Neural cell (in vitro differentiated cells): ENCODE measurements around the gene RBBP7. TPM values are rescaled to one million over a fixed set of nuclear protein-coding genes. Genes with fewer than 3 reads are reported as not detected.
"Not testable (repeated sequence)": the region's sequence is repeated elsewhere in the genome, so short reads cannot be mapped to it uniquely, and the experiment has no call there.

Source experiments
- H2AFZ ChIP-seq: fragments of 200-600, 300-800 bp; sonication (generic), shearing (Covaris generic); 2 replicates; pipeline ENCODE4 v1.6.0; 2014; ENCODE audit warnings: low read depth, mild to moderate bottlenecking, antibody characterized with exemption, low read length, moderate library complexity
- H3F3A ChIP-seq: fragments of 200-600 bp; shearing (Covaris generic); 2 replicates; pipeline ENCODE4 v1.6.1; 2016; ENCODE audit warnings: mild to moderate bottlenecking, moderate library complexity, mixed read lengths, antibody characterized with exemption, low read length; ENCODE audit not compliant: insufficient read depth, poor library complexity, severe bottlenecking
- H3K27ac ChIP-seq: fragments of 200-600, 300-800 bp; sonication (generic), shearing (Covaris generic); 2 replicates; pipeline ENCODE4 v1.5.1; 2014; ENCODE audit warnings: mild to moderate bottlenecking, low read length, moderate library complexity
- H3K27me3 ChIP-seq: fragments of 300-800, 200-600 bp; sonication (generic), shearing (Covaris generic); 2 replicates; pipeline ENCODE4 v1.6.0; 2014; ENCODE audit warnings: mild to moderate bottlenecking, low read depth, low read length, moderate library complexity; ENCODE audit not compliant: insufficient read depth
- H3K36me3 ChIP-seq: fragments of 300-800, 200-600 bp; sonication (generic), shearing (Covaris generic); 2 replicates; pipeline ENCODE4 v1.5.1; 2014; ENCODE audit warnings: mild to moderate bottlenecking, antibody characterized with exemption, low read length, moderate library complexity; ENCODE audit not compliant: insufficient read depth
- H3K4me2 ChIP-seq: fragments of 300-800, 200-600 bp; sonication (generic), shearing (Covaris generic); 2 replicates; pipeline ENCODE4 v1.6.0; 2014; ENCODE audit warnings: mild to moderate bottlenecking, low read length
- H3K4me3 ChIP-seq: fragments of 300-800, 200-600 bp; sonication (generic), shearing (Covaris generic); 2 replicates; pipeline ENCODE4 v1.5.1; 2014; ENCODE audit warnings: mild to moderate bottlenecking, low read length, moderate library complexity
- H3K79me2 ChIP-seq: fragments of 200-600 bp; shearing (Covaris generic); replicated peaks from 2 replicates; pipeline ENCODE4 v1.6.0; 2014; ENCODE audit warnings: mild to moderate bottlenecking, low read length, moderate library complexity; ENCODE audit not compliant: insufficient read depth
- H3K9ac ChIP-seq: fragments of 300-800, 200-600 bp; sonication (generic), shearing (Covaris generic); 2 replicates; pipeline ENCODE4 v1.6.1; 2016; ENCODE audit warnings: mild to moderate bottlenecking, low read length, mixed read lengths
- H3K9me2 ChIP-seq: fragments of 200-600 bp; shearing (Covaris generic); 2 replicates; pipeline ENCODE4 v1.6.1; 2016; ENCODE audit warnings: mild to moderate bottlenecking, low read length, mixed read lengths; ENCODE audit not compliant: insufficient read depth
- H3K9me3 ChIP-seq: fragments of 200-600, 300-800 bp; sonication (generic), shearing (Covaris generic); 2 replicates; pipeline ENCODE4 v1.6.1; 2016; ENCODE audit warnings: mild to moderate bottlenecking, mixed run types, low read length, moderate library complexity, mixed read lengths
- H4K20me1 ChIP-seq: fragments of 200-600 bp; shearing (Covaris generic); 2 replicates; pipeline ENCODE4 v1.6.1; 2016; ENCODE audit warnings: mild to moderate bottlenecking, mixed run types; ENCODE audit not compliant: insufficient read depth
- CTCF ChIP-seq: fragments of 450-650 bp; IDR thresholded peaks from 2 replicates; pipeline ENCODE4 v1.5.1; 2014; ENCODE audit warnings: antibody characterized with exemption, mild to moderate bottlenecking, moderate library complexity; ENCODE audit not compliant: poor library complexity, severe bottlenecking
- EZH2 ChIP-seq: fragments of 200-600, 300-800 bp; shearing (Covaris generic), sonication (generic); IDR thresholded peaks from 2 replicates; pipeline ENCODE4 v1.6.1; 2014; ENCODE audit warnings: antibody characterized with exemption, low read length, borderline replicate concordance, mild to moderate bottlenecking; ENCODE audit not compliant: insufficient read depth, poor library complexity, severe bottlenecking
- MXI1 ChIP-seq: fragments of 450-650 bp; conservative IDR thresholded peaks from 2 replicates; pipeline ENCODE4 v1.6.1; 2014; ENCODE audit warnings: antibody characterized with exemption, mild to moderate bottlenecking; ENCODE audit not compliant: poor library complexity, severe bottlenecking
- POLR2AphosphoS5 ChIP-seq: IDR thresholded peaks from 2 replicates; pipeline ENCODE4 v1.6.1; 2012
- REST ChIP-seq: IDR thresholded peaks from 2 replicates; pipeline ENCODE4 v1.6.1; 2012; ENCODE audit warnings: borderline replicate concordance
- TAF1 ChIP-seq: IDR thresholded peaks from 2 replicates; pipeline ENCODE4 v1.6.1; 2012; ENCODE audit warnings: low read depth
- polyA plus RNA-seq: library from polyadenylated mRNA; depleted of rRNA; stranded (reverse); fragments of >200 nt; gene quantifications from 2 replicates; pipeline ENCODE4 v1.2.3, GENCODE V29; 2014

Gene RBBP7
- polyA plus RNA-seq, 1 donor from 2014 or later: 204 TPM

- TF ChIP-seq CTCF (no peak), EZH2 (no peak)
- H3K79me2 ChIP-seq: peaks cover 28% of the 10 kb centered on the region
- no peaks in the 10 kb centered on the region for H3F3A ChIP-seq
- no peak overlapping the region for H3K4me3 ChIP-seq
- no peak overlapping the region for H3K27ac ChIP-seq
- no peaks in the 10 kb centered on the region for H4K20me1 ChIP-seq
- H2AFZ ChIP-seq: no peak overlapping the region
- H3K36me3 ChIP-seq: no peaks in the 10 kb centered on the region
- no peaks in the 10 kb centered on the region for H3K9me3 ChIP-seq
- no peak overlapping the region for H3K4me2 ChIP-seq
- no peaks in the 10 kb centered on the region for H3K27me3 ChIP-seq
- H3K9me2 ChIP-seq: no peaks in the 10 kb centered on the region
- H3K9ac ChIP-seq: no peak overlapping the region
Observed at GRCh38 chrX:16862829-16863228, 7.3 kb downstream of the RBBP7 start.

GRCh38 chrX:16856744-16857143, 13.4 kb downstream of the RBBP7 start:
- Histone ChIP-seq H3K9me3 (no peaks in the 10 kb centered on the region), H3K27ac (no peak overlapping the region), H3K9me2 (no peaks in the 10 kb centered on the region), H3K27me3 (no peaks in the 10 kb centered on the region), H2AFZ (no peak overlapping the region), H3K4me3 (no peak overlapping the region), H4K20me1 (no peaks in the 10 kb centered on the region), H3K4me2 (no peak overlapping the region), H3K9ac (no peak overlapping the region), H3F3A (no peaks in the 10 kb centered on the region), H3K36me3 (no peaks in the 10 kb centered on the region), H3K79me2 (no peaks in the 10 kb centered on the region)
- no peak for TF ChIP-seq EZH2
- TF ChIP-seq POLR2AphosphoS5: no peak
- no peak for TF ChIP-seq MXI1
- TF ChIP-seq TAF1: no peak
- TF ChIP-seq REST: no peak

GRCh38 chrX:16856076-16856404, 14.1 kb downstream of the RBBP7 start:
- H4K20me1 ChIP-seq, H3K27me3 ChIP-seq, H3K4me3 ChIP-seq, H3K36me3 ChIP-seq, H3F3A ChIP-seq, H3K4me2 ChIP-seq, H3K27ac ChIP-seq, H3K9me3 ChIP-seq, H3K9ac ChIP-seq, H3K79me2 ChIP-seq, H3K9me2 ChIP-seq, H2AFZ ChIP-seq: not testable (repeated sequence)
